AG09319 (cell line): Measurements from ENCODE around the gene CCR5AS.

Source experiments
- DNase-seq: peaks from one replicate; pipeline ENCODE4 v3.0.0-alpha.2; 2010; ENCODE audit warnings: low read depth; ENCODE audit errors: extremely low read depth
- TF ChIP-seq, protein P1 (sequence below): IDR thresholded peaks from 2 replicates; pipeline ENCODE4 v1.5.1; 2011; ENCODE audit warnings: low read depth, mild to moderate bottlenecking, inconsistent platforms, low read length, moderate library complexity

Gene CCR5AS

DNA sequence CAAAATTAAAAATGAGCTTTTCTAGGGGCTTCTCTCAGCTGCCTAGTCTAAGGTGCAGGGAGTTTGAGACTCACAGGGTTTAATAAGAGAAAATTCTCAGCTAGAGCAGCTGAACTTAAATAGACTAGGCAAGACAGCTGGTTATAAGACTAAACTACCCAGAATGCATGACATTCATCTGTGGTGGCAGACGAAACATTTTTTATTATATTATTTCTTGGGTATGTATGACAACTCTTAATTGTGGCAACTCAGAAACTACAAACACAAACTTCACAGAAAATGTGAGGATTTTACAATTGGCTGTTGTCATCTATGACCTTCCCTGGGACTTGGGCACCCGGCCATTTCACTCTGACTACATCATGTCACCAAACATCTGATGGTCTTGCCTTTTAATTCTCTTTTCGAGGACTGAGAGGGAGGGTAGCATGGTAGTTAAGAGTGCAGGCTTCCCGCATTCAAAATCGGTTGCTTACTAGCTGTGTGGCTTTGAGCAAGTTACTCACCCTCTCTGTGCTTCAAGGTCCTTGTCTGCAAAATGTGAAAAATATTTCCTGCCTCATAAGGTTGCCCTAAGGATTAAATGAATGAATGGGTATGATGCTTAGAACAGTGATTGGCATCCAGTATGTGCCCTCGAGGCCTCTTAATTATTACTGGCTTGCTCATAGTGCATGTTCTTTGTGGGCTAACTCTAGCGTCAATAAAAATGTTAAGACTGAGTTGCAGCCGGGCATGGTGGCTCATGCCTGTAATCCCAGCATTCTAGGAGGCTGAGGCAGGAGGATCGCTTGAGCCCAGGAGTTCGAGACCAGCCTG lies 35.1 kb downstream of the CCR5AS start:
- DNase-seq: no peak
- TF ChIP-seq, protein P1, sequence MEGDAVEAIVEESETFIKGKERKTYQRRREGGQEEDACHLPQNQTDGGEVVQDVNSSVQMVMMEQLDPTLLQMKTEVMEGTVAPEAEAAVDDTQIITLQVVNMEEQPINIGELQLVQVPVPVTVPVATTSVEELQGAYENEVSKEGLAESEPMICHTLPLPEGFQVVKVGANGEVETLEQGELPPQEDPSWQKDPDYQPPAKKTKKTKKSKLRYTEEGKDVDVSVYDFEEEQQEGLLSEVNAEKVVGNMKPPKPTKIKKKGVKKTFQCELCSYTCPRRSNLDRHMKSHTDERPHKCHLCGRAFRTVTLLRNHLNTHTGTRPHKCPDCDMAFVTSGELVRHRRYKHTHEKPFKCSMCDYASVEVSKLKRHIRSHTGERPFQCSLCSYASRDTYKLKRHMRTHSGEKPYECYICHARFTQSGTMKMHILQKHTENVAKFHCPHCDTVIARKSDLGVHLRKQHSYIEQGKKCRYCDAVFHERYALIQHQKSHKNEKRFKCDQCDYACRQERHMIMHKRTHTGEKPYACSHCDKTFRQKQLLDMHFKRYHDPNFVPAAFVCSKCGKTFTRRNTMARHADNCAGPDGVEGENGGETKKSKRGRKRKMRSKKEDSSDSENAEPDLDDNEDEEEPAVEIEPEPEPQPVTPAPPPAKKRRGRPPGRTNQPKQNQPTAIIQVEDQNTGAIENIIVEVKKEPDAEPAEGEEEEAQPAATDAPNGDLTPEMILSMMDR: no peak

DNA sequence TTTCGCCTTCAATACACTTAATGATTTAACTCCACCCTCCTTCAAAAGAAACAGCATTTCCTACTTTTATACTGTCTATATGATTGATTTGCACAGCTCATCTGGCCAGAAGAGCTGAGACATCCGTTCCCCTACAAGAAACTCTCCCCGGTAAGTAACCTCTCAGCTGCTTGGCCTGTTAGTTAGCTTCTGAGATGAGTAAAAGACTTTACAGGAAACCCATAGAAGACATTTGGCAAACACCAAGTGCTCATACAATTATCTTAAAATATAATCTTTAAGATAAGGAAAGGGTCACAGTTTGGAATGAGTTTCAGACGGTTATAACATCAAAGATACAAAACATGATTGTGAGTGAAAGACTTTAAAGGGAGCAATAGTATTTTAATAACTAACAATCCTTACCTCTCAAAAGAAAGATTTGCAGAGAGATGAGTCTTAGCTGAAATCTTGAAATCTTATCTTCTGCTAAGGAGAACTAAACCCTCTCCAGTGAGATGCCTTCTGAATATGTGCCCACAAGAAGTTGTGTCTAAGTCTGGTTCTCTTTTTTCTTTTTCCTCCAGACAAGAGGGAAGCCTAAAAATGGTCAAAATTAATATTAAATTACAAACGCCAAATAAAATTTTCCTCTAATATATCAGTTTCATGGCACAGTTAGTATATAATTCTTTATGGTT lies 35.9 kb downstream of the CCR5AS start, which contains the start of gene CCR5:
Gene CCR5 (plus strand): TSS at position 108 of the 680 bp plus-strand sequence. CDS start 1,957 bp downstream, outside the sequence.
- TF ChIP-seq, protein P1: no peak
- DNase-seq: no peak

DNA sequence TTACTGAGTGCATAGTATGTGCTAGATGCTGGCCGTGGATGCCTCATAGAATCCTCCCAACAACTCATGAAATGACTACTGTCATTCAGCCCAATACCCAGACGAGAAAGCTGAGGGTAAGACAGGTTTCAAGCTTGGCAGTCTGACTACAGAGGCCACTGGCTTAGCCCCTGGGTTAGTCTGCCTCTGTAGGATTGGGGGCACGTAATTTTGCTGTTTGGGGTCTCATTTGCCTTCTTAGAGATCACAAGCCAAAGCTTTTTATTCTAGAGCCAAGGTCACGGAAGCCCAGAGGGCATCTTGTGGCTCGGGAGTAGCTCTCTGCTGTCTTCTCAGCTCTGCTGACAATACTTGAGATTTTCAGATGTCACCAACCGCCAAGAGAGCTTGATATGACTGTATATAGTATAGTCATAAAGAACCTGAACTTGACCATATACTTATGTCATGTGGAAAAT lies 37.2 kb downstream of the CCR5AS start:
- no peak for DNase-seq

DNA sequence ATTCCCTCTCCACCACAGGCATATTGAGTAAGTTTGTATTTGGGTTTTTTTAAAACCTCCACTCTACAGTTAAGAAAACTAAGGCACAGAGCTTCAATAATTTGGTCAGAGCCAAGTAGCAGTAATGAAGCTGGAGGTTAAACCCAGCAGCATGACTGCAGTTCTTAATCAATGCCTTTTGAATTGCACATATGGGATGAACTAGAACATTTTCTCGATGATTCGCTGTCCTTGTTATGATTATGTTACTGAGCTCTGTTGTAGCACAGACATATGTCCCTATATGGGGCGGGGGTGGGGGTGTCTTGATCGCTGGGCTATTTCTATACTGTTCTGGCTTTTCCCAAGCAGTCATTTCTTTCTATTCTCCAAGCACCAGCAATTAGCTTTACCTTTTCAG lies 37.7 kb downstream of the CCR5AS start:
- no peak for DNase-seq
- TF ChIP-seq, protein P1: no peak

More for the DNA sequence above, 37.2 kb downstream of the CCR5AS start:
- TF ChIP-seq, protein P1: no peak

DNA sequence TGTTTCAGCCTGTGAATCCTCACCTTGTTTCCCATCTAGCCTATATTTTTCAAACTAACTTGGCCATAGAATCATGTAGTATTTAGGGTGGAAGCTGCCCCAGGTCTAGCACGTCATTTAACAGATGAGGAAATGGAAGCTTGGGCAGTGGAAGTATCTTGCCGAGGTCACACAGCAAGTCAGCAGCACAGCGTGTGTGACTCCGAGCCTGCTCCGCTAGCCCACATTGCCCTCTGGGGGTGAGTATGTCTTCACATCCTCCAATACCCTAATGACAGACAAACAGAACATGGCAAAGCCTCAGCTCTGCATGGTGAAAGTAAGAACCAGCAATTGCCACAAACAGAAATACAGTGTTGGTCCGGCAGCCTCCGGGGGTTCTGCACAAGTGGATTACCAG lies 38.3 kb downstream of the CCR5AS start:
- TF ChIP-seq, protein P1: no peak
- no peak for DNase-seq

DNA sequence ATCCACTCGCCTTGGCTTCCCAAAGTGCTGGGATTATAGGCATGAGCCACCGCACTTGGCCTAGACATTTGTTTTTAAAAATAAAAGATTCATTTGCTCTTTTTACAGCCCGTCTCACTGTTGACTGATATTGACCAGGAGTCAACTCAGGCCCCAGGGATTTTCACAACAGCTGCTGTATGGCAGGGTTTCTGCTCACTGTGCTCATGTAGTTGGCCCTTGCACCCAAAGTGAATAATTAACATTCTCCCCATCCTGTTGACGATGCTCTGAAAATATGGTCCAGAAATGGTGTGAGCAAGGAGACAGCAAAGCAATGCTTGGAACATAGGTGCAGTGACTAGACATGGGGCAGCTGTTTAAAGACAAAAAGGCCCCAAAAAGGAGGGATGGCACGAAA lies 39.1 kb downstream of the CCR5AS start:
- TF ChIP-seq, protein P1: no peak
- no peak for DNase-seq

DNA sequence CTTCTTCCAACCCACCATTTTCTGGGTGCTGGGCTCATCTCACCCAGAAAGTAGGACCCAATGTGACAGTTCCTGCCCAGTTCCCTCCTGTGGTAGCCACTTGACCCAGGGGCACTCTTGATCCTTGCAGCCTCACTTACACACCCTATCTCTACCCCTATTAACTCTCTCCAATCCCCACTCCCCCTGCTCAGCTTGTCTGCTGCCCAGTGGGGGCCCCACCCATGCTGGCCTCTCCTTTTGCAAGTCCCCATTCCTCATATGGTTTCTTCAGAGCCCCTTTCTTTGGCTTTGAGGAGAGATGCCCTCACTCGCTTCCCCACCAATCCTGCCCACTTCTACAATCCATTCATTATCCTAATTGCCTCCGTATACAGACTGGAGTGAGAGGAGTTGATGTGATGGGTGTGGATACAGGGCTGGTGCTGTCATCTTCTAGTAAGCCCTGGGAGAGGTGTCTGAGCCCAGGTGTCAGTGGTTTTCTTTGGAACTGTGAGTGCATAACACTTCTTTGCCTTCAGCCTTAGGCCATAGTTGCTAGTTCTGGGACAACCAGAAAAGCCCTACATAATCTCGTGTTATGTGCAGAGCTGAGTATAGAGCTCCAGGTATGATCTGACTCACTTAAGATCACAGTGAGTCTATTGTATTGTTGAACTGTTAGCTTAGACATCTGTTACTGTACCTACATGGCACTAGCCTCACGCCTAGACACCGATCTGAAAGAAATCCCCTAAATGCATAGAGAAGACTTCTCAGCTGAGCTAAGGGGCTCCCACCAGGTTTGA lies 40.9 kb downstream of the CCR5AS start:
- DNase-seq: no peak
- TF ChIP-seq, protein P1: no peak
